Sigmoid colon (tissue), 7 donors: ENCODE results near the gene MYL9. TPM values are rescaled to one million over a fixed set of nuclear protein-coding genes. Genes with fewer than 3 reads are reported as not detected.

Experiments used
- DNase-seq: peaks from one replicate; pipeline ENCODE4 v3.0.0-alpha.2; 2019
- H3K27ac ChIP-seq, 4 donors: fragments of 200-600 bp; sonication (generic); one replicate each; pipeline ENCODE4 v1.5.1; 2016 to 2019; ENCODE audit warnings: mild to moderate bottlenecking in 1 of 4
- H3K27me3 ChIP-seq, 3 donors: fragments of 200-600 bp; sonication (generic); one replicate each; pipeline ENCODE4 v1.5.1; 2019; ENCODE audit warnings: mild to moderate bottlenecking in 1 of 3
- H3K36me3 ChIP-seq, 4 donors: fragments of 200-600 bp; sonication (generic); one replicate each; pipeline ENCODE4 v1.5.1; 2016 to 2019
- H3K4me1 ChIP-seq, 4 donors: fragments of 200-600 bp; sonication (generic); one replicate each; pipeline ENCODE4 v1.5.1; 2017 to 2019
- H3K4me3 ChIP-seq, 4 donors: fragments of 200-600 bp; sonication (generic); one replicate each; pipeline ENCODE4 v1.5.1; 2017 to 2019; ENCODE audit warnings: mild to moderate bottlenecking in 2 of 4, moderate library complexity in 1 of 4
- H3K9me3 ChIP-seq, 4 donors: fragments of 200-600 bp in 3 of 4; sonication (generic) in 3 of 4; one replicate each; pipeline versions ENCODE4 v1.5.1 to v1.6.1; 2013 to 2019
- EP300 ChIP-seq, 4 donors: sonication (generic); formaldehyde crosslinking; IDR thresholded peaks; one replicate each; pipeline ENCODE4 v1.6.1; 2017; ENCODE audit warnings: antibody characterized with exemption in 4 of 4
- POLR2A ChIP-seq, 2 donors: fragments of 450-650 bp; IDR thresholded peaks; one replicate each; pipeline ENCODE4 v1.6.1; 2016; ENCODE audit warnings: antibody characterized with exemption in 2 of 2, mild to moderate bottlenecking in 2 of 2, moderate library complexity in 2 of 2
- POLR2AphosphoS5 ChIP-seq, 4 donors: sonication (generic); formaldehyde crosslinking; IDR thresholded peaks; one replicate each; pipeline ENCODE4 v1.6.1; 2017; ENCODE audit warnings: antibody characterized with exemption in 4 of 4
- WGBS, 2 donors: extraction: QIAGEN DNeasy Blood & Tissue Kit; methylation state at CpG; one replicate each; pipeline ENCODE4 v1.1.7; 2013; 5-methylcytosine and 5-hydroxymethylcytosine counted together
- intact Hi-C: fragments of 100-400 bp; cut with DNase I; formaldehyde crosslinking; loops from one replicate; pipeline ENCODE4 v1.15.1; 2023
- polyA plus RNA-seq, 3 donors: library from polyadenylated mRNA; stranded (reverse); fragments of 200-250 nt; gene quantifications; one replicate each; pipeline ENCODE4 v1.2.3, GENCODE V29; 2013
- total RNA-seq, 4 donors: library from RNA; depleted of rRNA; stranded (reverse); fragments of >200 nt; gene quantifications; one replicate each; pipeline ENCODE4 v1.1.0, GENCODE V29; 2016
- TF ChIP-seq, protein P1 (sequence below), 4 experiments: fragments of 450-650 bp in 3 of 4; fragments of 200-600 bp in 1 of 4; IDR thresholded peaks; one replicate each; pipeline ENCODE4 v1.5.1; 2016 to 2019; ENCODE audit warnings: antibody characterized with exemption in 4 of 4, mild to moderate bottlenecking in 3 of 4, moderate library complexity in 2 of 4
- donor health status: healthy with polysubstance abuse.
- donor health status: Bipolar disorder and iron deficiency.
- donor health status: healthy.

The MYL9 gene
- total RNA-seq (1,000 to 10,000 TPM; 1,167 to 2,082 (median 1,738) TPM), polyA plus RNA-seq (100 to 1,000 TPM in 2 of 3 donors, 10 to 100 TPM in 1; 26.4 to 168 (median 105) TPM)

DNA sequence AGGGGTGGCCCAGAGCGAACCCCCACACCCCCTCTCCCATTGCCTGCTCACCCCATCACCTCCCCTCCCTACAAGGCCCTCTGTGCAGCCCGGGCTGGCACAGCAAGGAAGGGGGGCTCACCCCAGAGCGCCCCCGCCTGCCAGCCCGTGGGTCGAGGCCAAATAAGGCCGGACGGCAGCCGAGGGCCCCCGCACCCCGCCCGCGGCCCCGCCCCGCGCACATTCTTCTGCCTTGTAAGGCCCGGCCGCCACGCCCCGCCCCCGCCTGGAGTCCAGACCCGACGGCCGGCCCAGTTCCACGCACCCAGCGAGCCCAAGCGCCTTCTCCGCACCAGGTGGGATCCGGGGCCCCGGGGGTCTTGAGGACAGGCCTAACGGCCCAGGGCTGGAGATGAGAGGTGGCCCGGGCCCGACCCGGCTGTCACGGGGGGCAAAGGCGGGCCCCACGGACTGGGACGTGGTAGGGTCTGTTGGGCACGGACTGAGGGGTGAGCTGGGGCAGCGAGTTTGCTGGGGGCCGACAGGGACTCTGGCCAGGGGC lies at the start of gene MYL9:
TSS of gene MYL9 (plus strand) at position 293 of the 541 bp plus-strand sequence. CDS start 3,366 bp downstream, outside the sequence.
- DNase-seq = peak; percentile 99
- H3K4me1 ChIP-seq = peaks cover 0 to 77% (median 71%) of the 10 kb centered on the region in 4 donors
- H3K9me3 ChIP-seq = no peaks in the 10 kb centered on the region
- peak; percentile 65 to 93 (median 83) for TF ChIP-seq POLR2AphosphoS5 (IDR thresholded peaks at IDR 0.05)
- peak; percentile 57 to 90 for TF ChIP-seq POLR2A (IDR thresholded peaks at IDR 0.05)
- TF ChIP-seq, protein P1, sequence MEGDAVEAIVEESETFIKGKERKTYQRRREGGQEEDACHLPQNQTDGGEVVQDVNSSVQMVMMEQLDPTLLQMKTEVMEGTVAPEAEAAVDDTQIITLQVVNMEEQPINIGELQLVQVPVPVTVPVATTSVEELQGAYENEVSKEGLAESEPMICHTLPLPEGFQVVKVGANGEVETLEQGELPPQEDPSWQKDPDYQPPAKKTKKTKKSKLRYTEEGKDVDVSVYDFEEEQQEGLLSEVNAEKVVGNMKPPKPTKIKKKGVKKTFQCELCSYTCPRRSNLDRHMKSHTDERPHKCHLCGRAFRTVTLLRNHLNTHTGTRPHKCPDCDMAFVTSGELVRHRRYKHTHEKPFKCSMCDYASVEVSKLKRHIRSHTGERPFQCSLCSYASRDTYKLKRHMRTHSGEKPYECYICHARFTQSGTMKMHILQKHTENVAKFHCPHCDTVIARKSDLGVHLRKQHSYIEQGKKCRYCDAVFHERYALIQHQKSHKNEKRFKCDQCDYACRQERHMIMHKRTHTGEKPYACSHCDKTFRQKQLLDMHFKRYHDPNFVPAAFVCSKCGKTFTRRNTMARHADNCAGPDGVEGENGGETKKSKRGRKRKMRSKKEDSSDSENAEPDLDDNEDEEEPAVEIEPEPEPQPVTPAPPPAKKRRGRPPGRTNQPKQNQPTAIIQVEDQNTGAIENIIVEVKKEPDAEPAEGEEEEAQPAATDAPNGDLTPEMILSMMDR (IDR thresholded peaks at IDR 0.05) = no peak
- intact Hi-C loops = loop anchor here (2.0 kb wide), 2 partner anchors 14 to 78 kb away; no protein-coding TSS in a partner anchor
- no peaks in the 10 kb centered on the region for H3K27me3 ChIP-seq
- peak within 1 kb of the TSS; percentile 98 to 100 (median 99) for H3K27ac ChIP-seq
- 4 to 10% methylated on average over 41 of the region's 41 CpGs for WGBS, 2 donors
- peak within 1 kb of the TSS; percentile 83 to 99 (median 94) for H3K4me3 ChIP-seq
- peaks cover 8 to 29% (median 21%) of the 10 kb centered on the region in 4 donors for H3K36me3 ChIP-seq

DNA sequence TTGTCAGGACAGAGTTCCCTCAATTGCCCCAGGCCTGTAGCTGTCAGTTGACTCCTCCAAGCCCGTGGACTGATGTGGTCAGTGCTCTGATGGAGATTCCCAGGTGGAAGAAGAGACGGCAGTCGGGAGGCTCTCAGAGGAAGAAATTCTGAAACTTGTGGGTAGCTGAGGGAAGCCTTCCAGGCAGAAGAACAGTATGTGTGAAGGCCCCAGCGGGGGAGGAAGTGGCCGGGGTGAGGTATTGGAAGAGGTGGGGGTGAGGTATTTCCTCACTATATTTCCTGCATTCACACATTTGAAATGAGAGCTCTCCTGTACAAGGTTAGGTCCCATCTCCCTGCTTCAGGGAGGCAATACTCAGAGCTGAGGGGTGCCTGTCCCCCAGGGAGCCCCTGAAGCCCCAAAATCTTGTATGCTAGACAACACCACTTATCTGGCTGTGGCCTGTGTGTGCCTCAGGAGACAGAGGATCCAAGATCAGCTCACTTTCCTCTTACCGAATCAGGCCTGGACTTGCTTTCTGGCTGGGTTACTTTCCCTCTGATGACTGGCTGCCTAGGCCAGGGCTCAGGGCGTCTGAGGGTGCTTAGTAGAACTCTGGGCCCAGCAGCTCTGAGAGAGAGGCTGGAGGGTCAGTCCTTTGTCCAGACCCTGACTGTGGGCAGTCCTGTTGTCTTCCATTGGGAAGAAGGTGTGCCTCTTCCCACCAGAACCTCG lies 49.3 kb upstream of the MYL9 start:
- peaks cover 0 to 81% (median 70%) of the 10 kb centered on the region in 4 donors for H3K4me1 ChIP-seq
- no peak for TF ChIP-seq EP300 (IDR thresholded peaks at IDR 0.05)
- TF ChIP-seq POLR2A (IDR thresholded peaks at IDR 0.05) = no peak
- TF ChIP-seq, protein P1 (IDR thresholded peaks at IDR 0.05) = no peak
- TF ChIP-seq POLR2AphosphoS5 (IDR thresholded peaks at IDR 0.05) = no peak
- no peaks in the 10 kb centered on the region for H3K9me3 ChIP-seq
- intact Hi-C loops = no loop called here
- 48 to 72% methylated on average over 8 of the region's 8 CpGs for whole genome bisulfite sequencing, 2 donors
- H3K27ac ChIP-seq = peak overlapping the region; percentile 72 to 89 (median 79)
- H3K4me3 ChIP-seq = no peak overlapping the region
- DNase-seq = no peak
- peaks cover 5 to 15% (median 9%) of the 10 kb centered on the region in 4 donors for H3K36me3 ChIP-seq
- H3K27me3 ChIP-seq = no peaks in the 10 kb centered on the region

DNA sequence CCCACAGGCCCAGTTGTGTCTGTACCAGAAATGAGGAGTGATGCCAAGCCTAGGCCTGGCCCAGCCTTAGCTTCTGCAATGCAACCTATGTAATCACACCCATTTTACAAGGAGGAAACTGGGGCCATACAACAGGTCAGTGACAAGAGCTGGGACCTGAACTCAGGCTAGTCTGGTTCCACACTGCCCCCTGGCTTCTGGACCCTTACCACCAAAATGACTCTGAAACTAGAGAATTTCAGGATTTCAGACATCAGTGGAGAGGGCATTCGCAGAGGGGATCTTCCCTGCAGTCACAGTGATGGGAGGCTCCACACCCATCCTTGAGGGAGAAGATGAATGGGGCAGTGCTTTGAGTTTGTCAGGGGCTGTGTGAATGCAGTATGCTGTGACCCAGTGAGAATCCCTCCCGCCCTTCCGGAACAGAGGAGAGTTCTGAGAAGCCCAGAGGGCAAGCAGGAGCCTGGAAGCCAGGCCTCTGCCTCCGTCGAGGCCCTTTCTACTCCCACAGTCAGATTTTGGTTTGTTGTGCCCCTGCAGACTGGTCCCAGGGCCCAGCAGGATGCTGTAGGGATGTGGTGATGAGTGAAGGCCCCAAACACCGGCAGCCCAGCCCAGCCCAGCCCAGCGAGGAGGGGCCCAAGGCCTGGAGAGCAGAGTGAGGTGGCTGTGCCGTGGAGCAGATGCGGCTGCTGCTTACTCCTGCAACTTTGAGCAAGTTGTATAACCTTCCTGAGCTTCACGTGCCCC lies 48.1 kb upstream of the MYL9 start:
- no peak overlapping the region for H3K4me3 ChIP-seq
- DNase-seq = no peak
- H3K4me1 ChIP-seq = peaks cover 0 to 80% (median 61%) of the 10 kb centered on the region in 4 donors
- intact Hi-C loops = no loop called here
- WGBS, 2 donors = 83 to 88% methylated on average over 10 of the region's 10 CpGs
- no peaks in the 10 kb centered on the region for H3K9me3 ChIP-seq
- peaks cover 15 to 27% (median 21%) of the 10 kb centered on the region in 4 donors for H3K36me3 ChIP-seq
- H3K27ac ChIP-seq = peak overlapping the region; percentile 72 to 89 (median 79)
- no peaks in the 10 kb centered on the region for H3K27me3 ChIP-seq
- TF ChIP-seq POLR2AphosphoS5 (IDR thresholded peaks at IDR 0.05) (no peak), EP300 (IDR thresholded peaks at IDR 0.05) (no peak), POLR2A (IDR thresholded peaks at IDR 0.05) (no peak)
- TF ChIP-seq, protein P1 (IDR thresholded peaks at IDR 0.05) = peak in 1 of 4 experiments; percentile 27

- Histone ChIP-seq H3K36me3 (peaks cover 15 to 32% (median 25%) of the 10 kb centered on the region in 4 donors), H3K4me3 (no peak overlapping the region), H3K27me3 (no peaks in the 10 kb centered on the region), H3K27ac (peak overlapping the region; percentile 72 to 89 (median 79)), H3K4me1 (peaks cover 0 to 79% (median 58%) of the 10 kb centered on the region in 4 donors), H3K9me3 (no peaks in the 10 kb centered on the region)
- intact Hi-C loops = no loop called here
- DNase-seq = peak; percentile 94
- TF ChIP-seq, protein P1 (IDR thresholded peaks at IDR 0.05) = no peak
- TF ChIP-seq POLR2AphosphoS5 (IDR thresholded peaks at IDR 0.05) = peak; percentile 16 to 69 (median 41)
- no peak for TF ChIP-seq POLR2A (IDR thresholded peaks at IDR 0.05)
- peak in 1 of 4 donors; percentile 72 for TF ChIP-seq EP300 (IDR thresholded peaks at IDR 0.05)
- 75% methylated on average over 7 of the region's 7 CpGs for WGBS, 2 donors
These were observed 47.6 kb upstream of the MYL9 start for GRCh38 chr20:36493801-36494114.
